Keratinocyte (primary cell): Measurements from ENCODE around the gene LRRN3.

Source experiments
- EZH2 ChIP-seq: IDR thresholded peaks from one replicate; pipeline ENCODE4 v1.6.1; 2012; ENCODE audit warnings: inconsistent platforms, mild to moderate bottlenecking, low read length, moderate library complexity
- TF ChIP-seq, protein P1 (sequence below), 3 experiments: IDR thresholded peaks in 1 of 3; conservative IDR thresholded peaks in 1 of 3; optimal IDR thresholded peaks in 1 of 3; 2 replicates in 2 of 3; 3 replicates in 1 of 3; pipeline versions ENCODE3 to v1.5.1; 2011; ENCODE audit warnings: low read length in 3 of 3, mild to moderate bottlenecking in 3 of 3, moderate library complexity in 2 of 3, control low read depth in 1 of 3, inconsistent platforms in 1 of 3; ENCODE audit not compliant: insufficient read depth in 2 of 3; ENCODE audit errors: extremely low read depth in 1 of 3

DNA sequence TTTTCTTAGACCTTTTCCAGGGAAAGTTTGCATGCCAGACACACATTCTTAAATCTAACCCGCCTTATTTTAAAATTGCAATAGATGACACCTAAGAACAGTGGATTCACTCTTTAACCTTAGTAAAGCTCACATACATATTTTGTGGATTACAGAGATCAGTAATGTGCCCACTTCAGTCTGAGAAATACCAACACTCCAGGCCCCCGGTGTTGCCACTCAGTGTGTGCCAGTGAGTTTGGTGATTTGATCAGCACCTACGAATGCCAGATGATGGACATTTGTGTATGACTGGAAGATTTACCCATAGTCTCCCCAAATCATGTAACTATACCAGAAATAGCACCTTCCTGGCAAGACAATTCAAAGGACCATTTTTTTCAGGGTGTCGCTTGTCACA lies 2.6 kb downstream of the LRRN3 start:
- TF ChIP-seq, protein P1, sequence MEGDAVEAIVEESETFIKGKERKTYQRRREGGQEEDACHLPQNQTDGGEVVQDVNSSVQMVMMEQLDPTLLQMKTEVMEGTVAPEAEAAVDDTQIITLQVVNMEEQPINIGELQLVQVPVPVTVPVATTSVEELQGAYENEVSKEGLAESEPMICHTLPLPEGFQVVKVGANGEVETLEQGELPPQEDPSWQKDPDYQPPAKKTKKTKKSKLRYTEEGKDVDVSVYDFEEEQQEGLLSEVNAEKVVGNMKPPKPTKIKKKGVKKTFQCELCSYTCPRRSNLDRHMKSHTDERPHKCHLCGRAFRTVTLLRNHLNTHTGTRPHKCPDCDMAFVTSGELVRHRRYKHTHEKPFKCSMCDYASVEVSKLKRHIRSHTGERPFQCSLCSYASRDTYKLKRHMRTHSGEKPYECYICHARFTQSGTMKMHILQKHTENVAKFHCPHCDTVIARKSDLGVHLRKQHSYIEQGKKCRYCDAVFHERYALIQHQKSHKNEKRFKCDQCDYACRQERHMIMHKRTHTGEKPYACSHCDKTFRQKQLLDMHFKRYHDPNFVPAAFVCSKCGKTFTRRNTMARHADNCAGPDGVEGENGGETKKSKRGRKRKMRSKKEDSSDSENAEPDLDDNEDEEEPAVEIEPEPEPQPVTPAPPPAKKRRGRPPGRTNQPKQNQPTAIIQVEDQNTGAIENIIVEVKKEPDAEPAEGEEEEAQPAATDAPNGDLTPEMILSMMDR (optimal IDR thresholded peaks at IDR 0.05 in 1 of 3, IDR thresholded peaks at IDR 0.05 in 1 of 3, conservative IDR thresholded peaks at IDR 0.05 in 1 of 3; ENCODE audit: extremely low read depth in 1 of 3, insufficient read depth in 2 of 3, low read length in 3 of 3), result no peak
- TF ChIP-seq EZH2, result no peak
